H9 (cell line): ENCODE measurements around the gene MYCBP2. TPM values are rescaled to one million over a fixed set of nuclear protein-coding genes. Genes with fewer than 3 reads are reported as not detected.

ENCODE experiments used
- DNase-seq: peaks from one replicate; pipeline ENCODE4 v3.0.0-alpha.2; 2017
- H2AFZ ChIP-seq: one replicate; pipeline ENCODE4 v1.6.1; 2013; ENCODE audit warnings: mild to moderate bottlenecking, low read length, control low read depth, moderate library complexity
- H2AK5ac ChIP-seq: 2 replicates; pipeline ENCODE4 v1.6.1; 2013; ENCODE audit warnings: low read length, control low read depth, mixed read lengths; ENCODE audit not compliant: insufficient read length
- H2BK120ac ChIP-seq: one replicate; pipeline ENCODE4 v1.6.1; 2013; ENCODE audit warnings: low read depth, mild to moderate bottlenecking, low read length, control low read depth, inconsistent platforms; ENCODE audit not compliant: poor library complexity, severe bottlenecking
- H2BK12ac ChIP-seq: 2 replicates; pipeline ENCODE4 v1.6.1; 2013; ENCODE audit warnings: low read length, control low read depth, mixed read lengths, low read depth; ENCODE audit not compliant: insufficient read length
- H2BK15ac ChIP-seq: 2 replicates; pipeline ENCODE4 v1.6.1; 2013; ENCODE audit warnings: low read depth, low read length, control low read depth
- H2BK20ac ChIP-seq: one replicate; pipeline ENCODE4 v1.6.1; 2013; ENCODE audit warnings: low read depth, mild to moderate bottlenecking, low read length, control low read depth, inconsistent platforms; ENCODE audit not compliant: poor library complexity, severe bottlenecking
- H2BK5ac ChIP-seq: 2 replicates; pipeline ENCODE4 v1.6.1; 2013; ENCODE audit warnings: low read length, control low read depth, mixed read lengths; ENCODE audit not compliant: insufficient read length
- H3K14ac ChIP-seq: 2 replicates; pipeline ENCODE4 v1.6.1; 2013; ENCODE audit warnings: low read length, control low read depth; ENCODE audit not compliant: insufficient read depth
- H3K18ac ChIP-seq: 2 replicates; pipeline ENCODE4 v1.6.1; 2013; ENCODE audit warnings: low read depth, mild to moderate bottlenecking, mixed read lengths, low read length, control low read depth; ENCODE audit not compliant: insufficient read length
- H3K23ac ChIP-seq: 2 replicates; pipeline ENCODE4 v1.6.1; 2013; ENCODE audit warnings: low read length, control low read depth, mixed read lengths, low read depth; ENCODE audit not compliant: insufficient read length
- H3K23me2 ChIP-seq: 2 replicates; pipeline ENCODE4 v1.6.1; 2013; ENCODE audit warnings: low read depth, mild to moderate bottlenecking, mixed read lengths, low read length, control low read depth; ENCODE audit not compliant: insufficient read length, poor library complexity, severe bottlenecking
- H3K27ac ChIP-seq: 2 replicates; pipeline ENCODE4 v1.5.1; 2013; ENCODE audit warnings: low read length, control low read depth, mixed read lengths, low read depth; ENCODE audit not compliant: insufficient read length
- H3K27me3 ChIP-seq: 2 replicates; pipeline ENCODE4 v1.6.1; 2013; ENCODE audit warnings: low read length, control low read depth, inconsistent platforms; ENCODE audit not compliant: insufficient read depth
- H3K4ac ChIP-seq: 2 replicates; pipeline ENCODE4 v1.6.1; 2013; ENCODE audit warnings: low read depth, mild to moderate bottlenecking, control low read depth, inconsistent platforms, low read length, moderate library complexity
- H3K4me1 ChIP-seq: 2 replicates; pipeline ENCODE4 v1.6.1; 2013; ENCODE audit warnings: low read length, control low read depth, inconsistent platforms; ENCODE audit not compliant: insufficient read depth
- H3K4me2 ChIP-seq: 2 replicates; pipeline ENCODE4 v1.6.1; 2013; ENCODE audit warnings: low read length, control low read depth, mixed read lengths; ENCODE audit not compliant: insufficient read length, insufficient read depth
- H3K56ac ChIP-seq: 2 replicates; pipeline ENCODE4 v1.6.1; 2013; ENCODE audit warnings: low read depth, mild to moderate bottlenecking, mixed read lengths, low read length, control low read depth; ENCODE audit not compliant: insufficient read length
- H3K79me1 ChIP-seq: 2 replicates; pipeline ENCODE4 v1.6.1; 2013; ENCODE audit warnings: low read depth, mild to moderate bottlenecking, moderate library complexity, low read length, control low read depth, inconsistent platforms; ENCODE audit not compliant: insufficient read depth, poor library complexity, severe bottlenecking
- H3K79me2 ChIP-seq: 2 replicates; pipeline ENCODE4 v1.6.1; 2013; ENCODE audit warnings: low read length, control low read depth, inconsistent platforms; ENCODE audit not compliant: insufficient read depth
- H3K9ac ChIP-seq: 2 replicates; pipeline ENCODE4 v1.6.1; 2013; ENCODE audit warnings: low read length, control low read depth, mixed read lengths; ENCODE audit not compliant: insufficient read length; ENCODE audit errors: extremely low read depth
- H3K9me3 ChIP-seq: one replicate; pipeline ENCODE4 v1.6.1; 2013; ENCODE audit warnings: low read depth, low read length, inconsistent platforms; ENCODE audit not compliant: control insufficient read depth
- H3T11ph ChIP-seq: one replicate; pipeline ENCODE4 v1.6.1; 2013; ENCODE audit warnings: mild to moderate bottlenecking, low read length, control low read depth, inconsistent platforms
- H4K20me1 ChIP-seq: one replicate; pipeline ENCODE4 v1.6.1; 2013; ENCODE audit not compliant: control insufficient read depth, insufficient read length, insufficient read depth
- H4K5ac ChIP-seq: 2 replicates; pipeline ENCODE4 v1.6.1; 2013; ENCODE audit warnings: low read depth, mild to moderate bottlenecking, mixed read lengths, low read length, control low read depth; ENCODE audit not compliant: insufficient read length
- H4K8ac ChIP-seq: replicated peaks from 2 replicates; pipeline ENCODE4 v1.6.1; 2013; ENCODE audit warnings: low read length, control low read depth, mixed read lengths, low read depth; ENCODE audit not compliant: insufficient read length
- H4K91ac ChIP-seq: 2 replicates; pipeline ENCODE4 v1.6.1; 2013; ENCODE audit warnings: low read depth, mild to moderate bottlenecking, moderate library complexity, mixed read lengths, low read length, control low read depth; ENCODE audit not compliant: insufficient read length
- H3K27ac Mint-ChIP-seq, 3 experiments: 2 replicates in 2 of 3; 3 replicates in 1 of 3; pipeline ENCODE4 v1.8.0; 2020 to 2021; ENCODE audit warnings: mixed read lengths in 3 of 3, mild to moderate bottlenecking in 1 of 3, moderate library complexity in 1 of 3
- H3K27me3 Mint-ChIP-seq: 2 replicates; pipeline ENCODE4 v1.8.0; 2021; ENCODE audit warnings: low read depth, mild to moderate bottlenecking, moderate library complexity, mixed read lengths
- H3K36me3 Mint-ChIP-seq, 3 experiments: 2 replicates in 2 of 3; 3 replicates in 1 of 3; pipeline ENCODE4 v1.8.0; 2020 to 2021; ENCODE audit warnings: low read depth in 3 of 3, mixed read lengths in 3 of 3; ENCODE audit not compliant: insufficient read depth in 1 of 3
- H3K4me1 Mint-ChIP-seq, 2 experiments: 2 replicates each; pipeline ENCODE4 v1.8.0; 2020; ENCODE audit warnings: mixed read lengths in 2 of 2
- H3K4me3 Mint-ChIP-seq, 2 experiments: 2 replicates in 1 of 2; 3 replicates in 1 of 2; pipeline ENCODE4 v1.8.0; 2020 to 2021; ENCODE audit warnings: mild to moderate bottlenecking in 2 of 2, mixed read lengths in 2 of 2, moderate library complexity in 1 of 2
- H3K9me3 Mint-ChIP-seq, 2 experiments: 2 replicates in 1 of 2; 3 replicates in 1 of 2; pipeline ENCODE4 v1.8.0; 2020; ENCODE audit warnings: mild to moderate bottlenecking in 2 of 2, mixed read lengths in 2 of 2, moderate library complexity in 1 of 2
- WGBS: extraction: QIAGEN DNeasy Blood & Tissue Kit; methylation state at CpG from one replicate; pipeline ENCODE4 v1.1.7; 2013; ENCODE audit warnings: missing lambda C conversion rate, low lambda C conversion rate, mixed read lengths; ENCODE audit not compliant: insufficient read length; ENCODE audit errors: extremely low coverage; 5-methylcytosine and 5-hydroxymethylcytosine counted together
- total RNA-seq: library from RNA; stranded (reverse); gene quantifications from 2 replicates; pipeline ENCODE4 v1.2.1, GENCODE V29; 2021
- TF ChIP-seq, protein P1 (sequence below): fragments of 200-600 bp; sonication (generic); conservative IDR thresholded peaks from 3 replicates; pipeline ENCODE4 v1.8.0; 2021; ENCODE audit warnings: antibody characterized with exemption, mild to moderate bottlenecking

Gene MYCBP2
- total RNA-seq, 1 experiment from 2014 or later = 32.0 TPM

DNA sequence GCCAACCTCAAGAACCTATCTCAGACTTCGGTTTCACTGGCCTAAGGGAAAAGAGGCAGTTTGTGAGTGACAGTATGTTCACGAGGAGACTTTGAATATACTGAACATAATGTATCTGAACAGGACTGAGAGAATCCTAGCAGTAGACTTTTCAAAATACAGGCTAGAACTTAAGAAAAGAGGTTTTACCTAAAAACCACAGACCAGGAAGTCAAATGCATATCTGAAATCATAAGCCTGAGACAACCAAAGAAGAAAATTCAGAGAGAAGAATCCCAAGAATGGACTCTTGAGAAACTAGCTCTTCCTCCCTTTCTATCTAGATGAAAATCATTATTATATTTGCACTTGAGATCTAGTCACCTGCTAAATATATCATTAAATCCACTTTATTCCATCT is 17.6 kb downstream of the MYCBP2 start:
- H2BK20ac ChIP-seq = no peak overlapping the region
- no peak overlapping the region for H2BK12ac ChIP-seq
- no peak overlapping the region for H4K8ac ChIP-seq
- H3K18ac ChIP-seq = no peak overlapping the region
- H4K5ac ChIP-seq = no peak overlapping the region
- no peak overlapping the region for H2AFZ ChIP-seq
- peaks cover 0 to 6% (median 2%) of the 10 kb centered on the region in 3 experiments; a peak in 2 of 7 replicates for H3K36me3 Mint-ChIP-seq
- WGBS = no CpG with 5 or more reads among the region's 2 CpGs
- no peak overlapping the region for H3K4me3 Mint-ChIP-seq
- H3K23ac ChIP-seq = no peak overlapping the region
- H2BK15ac ChIP-seq = no peak overlapping the region
- no peak overlapping the region for H2AK5ac ChIP-seq
- H3K14ac ChIP-seq = no peak overlapping the region
- H3K23me2 ChIP-seq = no peaks in the 10 kb centered on the region
- H3K4me1 Mint-ChIP-seq = peaks cover 77% of the 10 kb centered on the region in 2 experiments
- peaks cover 0 to 2% of the 10 kb centered on the region in 2 experiments; a peak in 1 of 5 replicates for H3K9me3 Mint-ChIP-seq
- H3K9ac ChIP-seq = no peak overlapping the region
- no peaks in the 10 kb centered on the region for H3K27me3 Mint-ChIP-seq
- H3K4ac ChIP-seq = no peak overlapping the region
- no peak overlapping the region for H3T11ph ChIP-seq
- H3K27me3 ChIP-seq = no peaks in the 10 kb centered on the region
- TF ChIP-seq, protein P1, sequence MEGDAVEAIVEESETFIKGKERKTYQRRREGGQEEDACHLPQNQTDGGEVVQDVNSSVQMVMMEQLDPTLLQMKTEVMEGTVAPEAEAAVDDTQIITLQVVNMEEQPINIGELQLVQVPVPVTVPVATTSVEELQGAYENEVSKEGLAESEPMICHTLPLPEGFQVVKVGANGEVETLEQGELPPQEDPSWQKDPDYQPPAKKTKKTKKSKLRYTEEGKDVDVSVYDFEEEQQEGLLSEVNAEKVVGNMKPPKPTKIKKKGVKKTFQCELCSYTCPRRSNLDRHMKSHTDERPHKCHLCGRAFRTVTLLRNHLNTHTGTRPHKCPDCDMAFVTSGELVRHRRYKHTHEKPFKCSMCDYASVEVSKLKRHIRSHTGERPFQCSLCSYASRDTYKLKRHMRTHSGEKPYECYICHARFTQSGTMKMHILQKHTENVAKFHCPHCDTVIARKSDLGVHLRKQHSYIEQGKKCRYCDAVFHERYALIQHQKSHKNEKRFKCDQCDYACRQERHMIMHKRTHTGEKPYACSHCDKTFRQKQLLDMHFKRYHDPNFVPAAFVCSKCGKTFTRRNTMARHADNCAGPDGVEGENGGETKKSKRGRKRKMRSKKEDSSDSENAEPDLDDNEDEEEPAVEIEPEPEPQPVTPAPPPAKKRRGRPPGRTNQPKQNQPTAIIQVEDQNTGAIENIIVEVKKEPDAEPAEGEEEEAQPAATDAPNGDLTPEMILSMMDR = no peak
- no peaks in the 10 kb centered on the region for H3K9me3 ChIP-seq
- no peak overlapping the region for H3K4me2 ChIP-seq
- no peak overlapping the region for H4K91ac ChIP-seq
- H3K79me1 ChIP-seq = no peaks in the 10 kb centered on the region
- no peak overlapping the region for H2BK5ac ChIP-seq
- H4K20me1 ChIP-seq = no peaks in the 10 kb centered on the region
- H3K27ac ChIP-seq = no peak overlapping the region
- DNase-seq = no peak
- H3K56ac ChIP-seq = no peak overlapping the region
- H2BK120ac ChIP-seq = no peak overlapping the region
- H3K4me1 ChIP-seq = peaks cover 2% of the 10 kb centered on the region; the same call in 1 of the 2 replicates
- peak overlapping the region in 1 of 3 experiments; percentile 51; a peak in 2 of 7 replicates for H3K27ac Mint-ChIP-seq
- peaks cover 5% of the 10 kb centered on the region; the same call in 1 of the 2 replicates for H3K79me2 ChIP-seq
